HG03103 (cell line): Measurements from ENCODE around the gene PRL.

ENCODE experiments used
- ATAC-seq: cut with Tn5 transposase; IDR thresholded peaks from one replicate; pipeline ENCODE4 v1.9.1; 2021; ENCODE audit warnings: low read depth; ENCODE audit not compliant: unreplicated experiment

The PRL gene

DNA sequence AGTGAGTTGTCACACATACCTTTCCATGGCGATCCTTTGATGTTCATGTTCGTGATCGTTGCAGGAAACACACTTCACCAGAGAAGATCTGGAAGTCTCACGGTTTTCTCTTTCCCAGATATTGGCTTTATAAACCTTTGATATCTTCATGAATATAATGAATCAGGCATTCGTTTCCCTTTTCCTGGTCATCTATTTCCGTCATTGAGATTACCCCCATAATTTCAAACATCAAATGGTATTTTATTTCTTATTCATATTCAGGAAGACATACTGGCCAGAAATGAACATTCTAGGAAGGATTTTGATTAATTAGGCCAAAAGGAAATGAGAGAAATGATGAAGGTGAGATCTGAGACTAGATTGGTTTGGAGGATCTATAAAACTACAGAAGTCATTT is at the start of gene PRL:
PRL (minus strand) TSS at position 101 of the 400 bp plus-strand sequence; CDS start at position 47, 54 bp downstream.
- no peak for ATAC-seq

DNA sequence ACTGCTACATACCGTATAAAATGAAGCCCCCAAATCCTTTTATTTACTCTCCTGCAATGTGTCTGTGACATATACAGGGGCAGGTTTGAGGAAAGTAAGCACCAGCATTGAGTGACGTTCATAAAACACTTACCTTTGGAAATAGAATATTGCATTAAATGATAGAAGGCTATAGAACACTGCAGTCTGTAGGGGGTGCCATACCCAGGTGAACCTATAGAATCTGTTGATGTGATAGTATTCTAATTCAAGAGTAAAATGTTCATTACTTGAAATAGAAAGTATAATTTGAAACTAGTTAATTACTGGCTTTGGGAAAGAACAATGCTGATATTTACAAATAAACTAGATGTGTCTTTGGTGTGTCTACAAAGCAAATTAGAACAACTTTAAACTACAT is 47.0 kb upstream of the PRL start:
- no peak for ATAC-seq

DNA sequence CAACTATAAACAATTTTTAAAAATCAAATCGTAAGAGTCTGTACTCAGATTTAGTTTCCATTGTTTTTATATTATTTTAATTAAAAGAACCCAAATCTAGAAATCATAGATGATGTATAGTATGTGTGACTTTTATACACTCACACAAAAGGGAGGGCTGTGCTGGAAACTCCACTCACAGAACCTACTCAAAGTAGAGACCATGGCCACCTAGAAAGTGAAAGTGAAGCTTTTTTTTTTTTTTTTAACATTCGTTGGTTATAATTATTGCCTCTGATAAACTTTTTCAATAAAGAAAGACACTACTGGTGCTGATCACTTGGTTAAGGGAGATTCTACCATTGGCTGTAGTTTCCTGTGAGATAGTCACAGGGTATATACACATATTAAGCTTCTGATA is 37.9 kb upstream of the PRL start:
- ATAC-seq: no peak

DNA sequence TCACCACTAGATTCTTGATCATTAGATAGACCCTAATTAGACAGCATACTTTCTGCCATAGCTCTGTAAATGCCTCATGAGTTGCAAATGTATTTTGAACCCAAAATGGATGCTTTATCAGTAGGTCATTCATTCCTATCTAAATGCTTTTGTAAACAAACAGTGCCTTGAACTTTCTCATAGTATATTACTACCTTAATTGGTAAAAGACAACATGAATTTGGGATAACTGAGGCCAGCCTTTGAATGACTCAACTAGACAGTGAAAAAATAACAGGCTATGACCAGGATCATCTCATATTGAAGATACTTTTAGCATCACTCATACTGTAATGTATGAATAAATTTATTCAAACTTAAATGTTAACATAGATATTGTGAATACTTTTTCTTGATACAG is 37.0 kb upstream of the PRL start:
- no peak for ATAC-seq

DNA sequence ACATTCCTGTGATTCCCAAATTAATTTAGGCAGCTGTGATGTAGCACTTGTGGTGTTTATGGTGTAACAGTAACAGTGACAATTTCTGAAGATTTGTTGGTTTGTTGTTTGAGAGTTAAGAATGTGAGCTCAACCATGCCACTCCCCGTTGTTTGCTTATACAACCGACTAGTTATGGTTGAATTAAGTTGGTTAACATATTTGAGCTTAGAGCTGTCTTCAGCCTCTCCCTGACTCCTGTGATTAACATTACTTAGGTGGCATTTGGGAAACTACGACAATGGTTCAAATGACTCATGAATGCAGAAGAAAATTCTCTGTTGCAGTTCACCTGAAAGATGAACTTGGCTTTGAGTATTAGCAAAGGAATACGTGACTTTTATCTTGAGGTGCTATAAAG is 35.9 kb upstream of the PRL start:
- ATAC-seq: no peak

DNA sequence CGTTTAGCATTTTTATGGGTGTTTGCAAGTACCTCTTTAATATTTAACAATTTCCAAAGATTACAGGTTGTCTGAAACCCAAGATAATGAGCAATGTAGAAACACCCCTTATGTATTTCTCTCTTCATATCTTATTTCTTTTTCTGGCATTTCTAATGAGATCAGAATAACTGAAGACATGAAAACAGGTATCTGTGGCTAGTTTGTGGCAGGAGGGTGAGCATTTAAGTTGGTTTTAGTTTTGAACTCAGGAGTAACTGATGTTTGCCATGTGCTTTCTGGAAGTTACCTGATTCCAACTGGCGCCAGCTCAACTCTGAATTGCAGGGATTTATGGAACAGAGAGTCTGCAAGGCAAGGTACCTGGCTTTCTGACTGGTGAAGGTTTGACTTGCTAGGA is 35.4 kb upstream of the PRL start:
- no peak for ATAC-seq

DNA sequence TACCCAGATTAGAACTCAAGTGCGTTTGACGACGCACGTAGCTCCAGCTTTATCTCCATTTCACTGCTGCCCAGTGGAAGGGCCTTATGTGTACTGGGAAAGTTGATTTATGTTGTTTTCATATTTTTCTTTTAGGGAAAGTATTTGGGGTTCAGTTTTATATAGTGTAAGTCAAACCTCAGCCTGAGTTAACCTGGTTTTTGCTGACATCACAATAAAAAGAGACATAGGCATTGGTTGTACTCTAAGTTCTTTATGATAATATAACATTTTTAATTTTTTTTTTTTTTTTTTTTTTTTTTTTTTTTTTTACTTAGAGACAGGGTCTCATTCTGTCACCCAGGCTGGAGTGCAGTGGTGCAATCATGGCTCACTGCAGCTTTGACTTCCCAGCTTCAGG is 34.1 kb upstream of the PRL start:
- no peak for ATAC-seq

DNA sequence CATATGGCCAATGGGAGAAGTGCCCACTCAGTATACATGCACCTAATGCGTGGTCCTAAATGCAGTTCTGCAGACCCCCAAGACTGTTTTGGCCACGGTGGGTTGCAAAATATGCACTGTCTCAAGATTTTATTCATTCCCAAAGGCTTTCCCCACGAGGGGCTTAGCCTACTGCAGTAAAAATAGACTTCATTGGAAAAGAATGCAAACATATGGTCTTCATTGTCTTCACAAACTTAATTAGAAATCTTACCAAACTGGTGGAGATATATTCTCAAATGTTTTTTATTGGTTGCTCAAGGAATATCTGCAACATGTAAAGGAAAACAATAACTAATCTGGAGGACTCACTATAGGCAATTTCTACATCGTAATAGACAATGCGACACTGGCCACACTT is 31.6 kb upstream of the PRL start:
- no peak for ATAC-seq

DNA sequence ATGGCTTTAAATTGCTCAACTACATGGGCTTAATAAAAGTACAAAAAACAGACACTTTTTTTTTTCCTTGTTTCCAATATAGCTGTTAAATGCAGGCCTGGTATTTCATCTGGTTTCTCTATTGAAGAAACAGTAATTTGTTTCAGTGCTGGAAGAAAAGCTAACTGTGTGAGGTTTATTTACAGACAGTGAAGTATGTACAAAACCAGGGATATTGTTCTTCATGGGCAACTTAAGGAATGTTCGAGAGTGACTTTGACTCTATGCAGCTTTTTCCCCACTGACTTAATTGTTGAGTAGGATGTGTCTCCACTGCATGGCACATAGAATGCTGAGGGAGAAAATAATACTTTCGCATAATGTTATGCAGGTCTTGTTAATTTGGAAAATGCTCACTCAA is 31.0 kb upstream of the PRL start:
- no peak for ATAC-seq

DNA sequence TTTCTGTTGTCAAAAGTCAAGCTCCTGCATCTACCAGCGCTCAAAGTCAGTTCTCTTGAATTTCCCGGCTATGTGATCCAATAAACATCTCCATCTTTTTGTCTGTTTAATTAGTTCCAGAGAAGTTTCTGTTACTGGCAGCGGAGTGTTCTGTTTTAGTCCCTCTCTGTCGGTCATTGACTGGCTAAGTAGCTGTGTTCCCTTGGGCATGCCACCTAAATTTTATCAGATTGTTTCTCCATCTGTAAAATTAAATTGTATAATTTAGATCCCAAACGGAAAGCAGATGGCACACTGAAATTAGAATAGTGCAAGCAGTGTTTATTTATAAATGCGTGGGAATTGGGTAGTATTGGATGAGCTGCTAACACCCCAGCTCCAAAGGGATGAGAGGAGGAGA is 29.7 kb upstream of the PRL start:
- ATAC-seq: no peak

DNA sequence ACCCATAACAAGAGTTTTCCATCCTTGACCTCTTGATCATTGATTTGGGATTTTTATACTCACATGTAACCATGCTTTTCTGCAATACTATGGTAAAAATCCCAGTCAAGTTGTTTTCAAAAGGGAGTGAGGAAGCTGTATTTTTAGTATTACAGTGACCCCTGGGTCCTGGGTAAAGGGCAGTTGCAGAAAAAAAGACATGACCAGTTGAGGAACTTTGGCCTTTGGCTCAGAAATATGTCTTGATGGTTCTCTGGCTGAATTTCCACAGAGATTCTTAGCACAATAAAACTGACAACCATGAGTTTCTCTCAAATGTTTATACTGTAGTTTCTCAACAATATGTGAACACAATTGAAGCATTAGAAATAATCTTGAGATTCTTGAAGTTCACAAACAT is 28.6 kb upstream of the PRL start:
- ATAC-seq: no peak

DNA sequence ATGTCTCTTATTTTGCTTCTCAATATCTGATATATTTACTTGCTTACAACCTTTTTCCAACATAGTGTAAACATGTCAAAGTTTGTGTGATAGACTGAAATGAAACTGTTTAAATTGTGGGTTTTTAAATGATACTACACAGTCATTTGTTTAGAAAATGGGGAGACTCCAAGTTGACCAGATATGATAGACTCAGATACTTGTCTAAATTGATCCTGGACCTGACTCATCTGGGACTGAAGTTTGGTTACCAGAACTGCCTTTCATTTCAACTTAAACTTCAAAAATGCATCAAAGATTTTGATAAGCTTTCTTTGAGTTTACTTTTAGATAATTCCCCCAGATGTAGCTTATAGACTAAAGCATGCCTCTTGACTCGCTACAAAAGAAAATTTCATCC is 27.0 kb upstream of the PRL start:
- no peak for ATAC-seq

DNA sequence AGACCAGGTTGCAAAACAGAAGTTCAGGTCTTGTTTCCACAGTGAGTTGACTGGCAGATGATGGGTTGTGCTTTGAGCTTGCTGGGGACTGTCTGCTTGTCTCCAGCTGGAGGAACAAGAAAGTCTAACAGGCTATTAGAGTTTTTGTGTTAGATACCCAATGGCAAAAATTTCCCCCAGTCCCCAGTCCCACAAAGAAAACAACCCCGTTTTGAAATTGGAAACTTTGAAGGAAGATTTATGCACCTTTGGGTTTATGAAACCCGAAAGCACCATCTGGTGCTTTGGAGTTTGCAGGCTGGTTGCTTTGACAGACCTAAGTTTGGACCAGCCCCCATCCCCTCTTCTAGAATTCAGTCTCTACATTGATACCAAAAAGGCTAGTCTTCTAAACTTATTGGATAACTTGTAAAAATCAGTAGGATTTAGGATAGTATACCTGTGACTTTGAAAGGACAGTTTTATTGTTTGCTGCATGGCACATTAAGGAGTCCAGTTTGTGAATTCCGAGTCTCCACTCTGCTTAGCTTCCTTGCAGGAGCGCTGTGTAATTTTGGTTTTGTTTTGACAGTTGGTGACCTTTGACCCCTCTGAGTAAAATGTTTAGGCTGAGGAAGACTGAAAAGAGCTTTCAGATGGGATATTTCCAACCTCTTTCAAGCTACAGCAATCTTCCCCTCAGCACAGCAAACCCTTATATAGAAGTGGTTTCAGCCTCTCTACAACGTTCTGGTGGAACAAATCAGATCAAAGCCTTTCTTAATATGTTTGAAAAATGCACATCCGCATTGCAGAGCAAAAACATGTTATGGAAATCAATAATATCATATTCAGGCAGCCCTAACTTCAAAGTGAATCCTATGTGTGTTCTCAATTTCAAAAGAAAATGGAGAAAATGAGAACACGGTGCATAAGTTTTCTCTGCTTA is 25.5 kb upstream of the PRL start:
- ATAC-seq: no peak

DNA sequence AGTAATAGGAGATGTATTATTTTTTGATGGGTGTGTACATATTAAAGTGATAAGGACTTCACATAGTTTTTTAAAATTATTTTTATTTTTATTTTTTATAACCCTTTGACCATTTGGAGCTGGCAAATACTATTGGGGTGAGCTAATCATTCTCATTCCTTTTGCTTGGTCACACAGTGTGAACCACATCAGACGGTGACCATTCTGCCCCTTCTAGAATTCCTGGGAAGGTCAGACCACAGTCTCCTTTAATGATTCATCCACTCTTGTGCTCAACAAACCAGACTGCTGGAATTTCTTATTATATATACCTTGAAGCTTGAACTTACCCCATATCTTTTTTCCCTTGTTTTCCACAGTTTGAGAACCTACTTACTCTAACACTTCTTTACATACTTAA is 23.9 kb upstream of the PRL start:
- ATAC-seq: no peak

DNA sequence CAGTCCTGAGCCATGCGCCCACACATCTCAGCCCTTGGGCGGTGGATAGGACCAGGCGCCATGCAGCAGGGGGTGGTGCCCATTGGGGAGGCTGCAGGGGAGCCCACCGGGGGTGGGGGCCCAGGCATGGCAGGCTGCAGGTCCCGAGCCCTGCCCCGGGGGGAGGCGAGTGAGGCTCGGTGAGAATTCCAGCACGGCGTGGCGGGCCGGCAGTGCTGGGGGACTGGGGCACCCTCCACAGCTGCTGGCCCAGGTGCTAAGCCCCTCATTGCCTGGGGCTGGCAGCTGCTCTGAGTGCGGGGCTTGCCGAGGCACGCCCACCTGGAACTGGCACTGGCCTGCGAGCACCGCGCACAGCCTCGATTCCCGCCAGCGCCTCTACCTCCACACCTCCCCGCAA is 21.6 kb upstream of the PRL start:
- ATAC-seq: no peak

DNA sequence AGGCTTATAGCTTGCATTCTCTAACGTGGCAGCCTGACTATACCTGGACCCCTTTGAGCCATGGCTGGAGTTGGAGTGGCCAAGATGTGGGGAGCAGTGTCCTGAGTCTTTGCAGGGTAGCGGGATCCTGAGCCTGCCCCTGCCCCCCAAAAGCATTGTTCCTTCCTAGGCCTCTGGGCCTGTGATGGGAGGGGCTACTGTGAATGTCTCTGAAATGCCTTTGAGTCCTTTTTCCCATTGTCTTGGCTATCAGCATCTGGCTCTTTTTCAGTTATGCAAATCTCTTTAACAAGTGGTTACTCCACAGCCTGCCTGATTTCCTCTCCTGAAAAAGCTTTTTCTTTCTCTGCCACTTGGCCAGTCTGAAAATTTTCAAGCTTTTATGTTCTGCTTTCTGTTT is 17.0 kb upstream of the PRL start:
- no peak for ATAC-seq

DNA sequence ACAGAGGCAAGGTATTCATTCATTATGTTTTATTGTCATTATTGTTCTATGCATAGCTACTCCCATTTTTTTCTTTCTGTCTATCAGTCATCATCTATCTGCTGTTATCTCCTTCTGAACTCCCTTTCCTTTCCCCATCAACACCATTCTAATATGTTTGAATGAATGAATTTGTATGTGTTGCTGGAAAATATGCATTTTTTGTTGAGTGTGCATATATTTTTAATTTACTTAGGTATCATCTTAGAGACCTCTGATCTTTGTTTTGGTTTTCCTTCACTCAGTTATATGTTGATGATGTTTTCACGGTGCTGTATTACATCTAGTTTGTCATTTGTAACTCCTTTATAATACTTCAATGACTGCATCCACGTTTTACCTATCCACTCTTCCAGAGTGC is 12.1 kb upstream of the PRL start:
- ATAC-seq: no peak

DNA sequence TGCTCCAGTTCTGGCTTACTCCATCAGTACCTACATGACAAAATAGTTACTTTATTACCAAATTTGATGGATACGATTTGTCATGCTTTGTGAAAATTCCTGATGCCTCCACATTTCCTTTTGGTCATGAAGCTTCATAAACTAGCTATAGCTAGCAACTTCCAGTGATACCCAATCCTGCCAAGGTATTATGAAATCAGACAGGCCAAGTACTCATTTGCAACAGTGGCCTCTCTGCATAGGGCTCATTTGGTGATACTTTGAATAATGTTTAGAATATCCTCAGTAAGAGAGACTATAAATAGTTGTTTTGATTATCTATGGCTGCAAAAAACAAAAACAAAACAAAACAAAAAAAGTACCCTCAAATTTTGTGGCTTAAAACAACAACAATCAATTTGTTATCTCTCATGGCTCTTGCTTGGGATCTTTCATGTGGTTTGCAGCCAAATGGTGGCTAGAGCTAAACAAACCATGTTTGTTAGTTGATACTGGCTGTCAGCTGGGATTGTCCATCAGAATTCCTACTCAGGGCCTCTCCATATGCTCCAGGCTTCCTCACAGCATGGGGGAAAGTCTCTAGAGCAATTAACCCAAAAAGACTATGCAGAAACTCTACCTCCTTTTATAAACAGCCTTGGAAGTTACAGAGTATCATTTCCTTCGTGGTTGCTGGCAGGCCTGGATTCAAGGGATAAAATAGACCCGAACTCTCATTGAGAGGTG is 10.1 kb upstream of the PRL start:
- ATAC-seq: no peak

DNA sequence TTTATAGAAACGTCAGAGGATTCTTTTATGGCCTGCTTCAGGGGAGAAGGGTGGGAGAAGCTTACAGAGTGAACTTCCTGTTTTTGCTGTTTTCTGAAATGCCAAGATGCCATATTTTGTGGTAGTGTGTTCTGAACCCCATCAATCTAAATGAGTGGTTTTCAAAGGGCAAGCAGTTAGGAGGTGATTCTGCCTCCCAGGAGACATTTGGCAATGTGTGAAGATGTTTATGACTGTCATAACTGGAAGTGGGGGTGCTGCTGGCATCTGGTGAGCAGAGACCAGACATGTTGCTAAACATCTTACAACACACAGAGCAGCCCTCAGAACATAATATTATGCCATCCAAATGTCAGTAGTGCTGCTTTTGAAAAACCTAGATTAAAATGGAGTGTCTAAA is 6.0 kb upstream of the PRL start:
- ATAC-seq: no peak

DNA sequence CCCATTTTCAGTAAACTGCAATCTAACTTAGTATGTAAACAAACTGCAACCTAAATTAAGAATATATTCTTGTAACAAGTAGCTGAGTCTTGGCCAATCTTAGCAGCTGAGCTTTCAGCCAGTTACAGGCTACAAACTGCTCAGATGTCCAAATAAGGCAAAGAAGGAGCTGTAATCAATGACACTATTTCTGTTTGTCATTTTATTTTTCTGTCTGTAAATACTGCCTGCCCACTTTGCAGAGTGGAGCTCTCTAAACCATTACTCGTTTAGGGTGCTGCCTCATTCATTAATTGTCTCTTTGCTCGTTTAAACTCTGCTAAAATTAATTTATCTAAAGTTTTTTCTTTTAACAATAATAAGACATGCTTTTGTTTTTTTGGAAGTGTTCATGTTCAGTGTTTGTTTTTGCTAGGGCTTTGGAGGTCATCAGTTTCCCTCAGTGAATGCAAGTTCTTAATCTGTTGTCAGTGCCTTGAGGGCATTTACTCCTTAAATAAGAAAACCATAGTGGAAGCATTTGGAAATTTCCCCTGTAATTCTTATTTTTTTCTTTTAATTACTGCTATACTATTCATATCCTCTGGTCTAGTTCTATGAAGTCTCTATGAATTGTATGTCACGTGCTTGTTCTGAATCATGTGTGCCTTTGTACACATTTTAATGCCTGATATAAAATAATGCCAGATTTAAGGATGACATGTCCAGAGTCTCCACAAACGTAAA is 3.6 kb upstream of the PRL start:
- no peak for ATAC-seq

DNA sequence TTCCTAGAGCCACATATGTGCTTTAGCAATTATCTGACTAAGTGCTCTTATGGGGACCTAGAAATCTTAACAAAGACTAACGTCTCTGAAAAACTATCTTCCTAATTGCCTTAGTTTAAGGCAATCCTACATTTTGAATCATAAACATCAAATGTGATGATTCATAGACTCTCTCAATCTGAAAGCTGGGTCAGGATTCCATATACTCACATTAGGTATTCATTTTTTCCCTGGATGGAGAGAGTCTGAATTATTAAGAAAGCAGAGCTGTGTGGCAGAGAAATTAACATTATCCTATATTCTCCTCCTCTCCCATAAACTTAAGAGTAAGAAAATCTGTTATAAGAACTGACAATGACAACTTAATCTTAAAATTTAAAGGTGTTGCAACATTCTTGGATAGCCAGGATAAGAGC is 1.6 kb upstream of the PRL start:
- ATAC-seq: no peak
